Memory B cell (primary cell): ENCODE data around the gene TMEM238.
A peak's percentile ranks its signal among the peaks of the same experiment; 100 is the strongest.

Source experiments
- ATAC-seq: fragments of 150-1000 bp; cut with Tn5 transposase; 2 replicates; pipeline ENCODE4 v1.10.0; 2021; ENCODE audit warnings: low read depth, mild to moderate bottlenecking, moderate library complexity
- DNase-seq, 2 donors: peaks; one replicate each; pipeline ENCODE4 v3.0.0; 2022; ENCODE audit warnings: low spot score in 2 of 2
- H3K27ac Mint-ChIP-seq: one replicate; pipeline ENCODE4 v1.8.0; 2022; ENCODE audit warnings: mild to moderate bottlenecking, moderate library complexity, mixed read lengths
- H3K27me3 Mint-ChIP-seq: one replicate; pipeline ENCODE4 v1.8.0; 2022; ENCODE audit warnings: mixed read lengths
- H3K36me3 Mint-ChIP-seq: one replicate; pipeline ENCODE4 v1.8.0; 2022; ENCODE audit warnings: mild to moderate bottlenecking, mixed read lengths
- H3K4me1 Mint-ChIP-seq: one replicate; pipeline ENCODE4 v1.8.0; 2022; ENCODE audit warnings: mixed read lengths
- H3K4me3 Mint-ChIP-seq: one replicate; pipeline ENCODE4 v1.8.0; 2022; ENCODE audit warnings: mild to moderate bottlenecking, moderate library complexity, mixed read lengths
- H3K9me3 Mint-ChIP-seq: one replicate; pipeline ENCODE4 v1.8.0; 2022; ENCODE audit warnings: mixed read lengths

Gene TMEM238

GRCh38 chr19:55391191-55391670 is 7.1 kb upstream of the TMEM238 start:
- H3K4me3 Mint-ChIP-seq: no peak overlapping the region

DNA sequence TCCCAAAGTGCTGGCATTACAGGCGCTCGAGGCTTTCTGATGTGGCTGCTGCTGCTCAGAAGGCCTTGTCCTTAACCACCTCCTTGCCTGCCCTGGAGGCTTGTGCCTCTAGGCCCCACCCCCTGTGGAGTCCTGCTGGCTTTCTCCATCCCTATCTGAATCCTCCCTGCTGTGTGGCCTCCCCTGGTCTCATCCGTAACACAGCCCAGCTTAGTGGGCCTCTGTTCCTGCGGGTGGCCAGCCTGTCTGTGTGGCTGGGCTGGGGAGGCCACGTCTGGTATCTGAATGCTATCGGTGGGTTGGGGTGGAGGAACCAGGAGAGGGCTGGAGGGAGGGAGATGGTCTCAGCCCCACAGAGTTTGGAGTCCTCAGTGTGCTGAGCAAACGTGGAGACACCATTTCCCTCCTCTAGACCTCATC is 6.4 kb upstream of the TMEM238 start:
- no peak overlapping the region for H3K27ac Mint-ChIP-seq
- no peaks in the 10 kb centered on the region for H3K27me3 Mint-ChIP-seq
- no peak for DNase-seq
- no peak overlapping the region for H3K4me3 Mint-ChIP-seq
- ATAC-seq: no peak
- peaks cover 15% of the 10 kb centered on the region for H3K36me3 Mint-ChIP-seq
- H3K4me1 Mint-ChIP-seq: peaks cover 36% of the 10 kb centered on the region
- H3K9me3 Mint-ChIP-seq: no peaks in the 10 kb centered on the region

More at GRCh38 chr19:55391191-55391670, 7.1 kb upstream of the TMEM238 start:
- Mint-ChIP-seq H3K4me1 (peaks cover 33% of the 10 kb centered on the region), H3K9me3 (no peaks in the 10 kb centered on the region), H3K36me3 (peaks cover 13% of the 10 kb centered on the region), H3K27me3 (no peaks in the 10 kb centered on the region), H3K27ac (no peak overlapping the region)
- DNase-seq (no peak), ATAC-seq (no peak)

DNA sequence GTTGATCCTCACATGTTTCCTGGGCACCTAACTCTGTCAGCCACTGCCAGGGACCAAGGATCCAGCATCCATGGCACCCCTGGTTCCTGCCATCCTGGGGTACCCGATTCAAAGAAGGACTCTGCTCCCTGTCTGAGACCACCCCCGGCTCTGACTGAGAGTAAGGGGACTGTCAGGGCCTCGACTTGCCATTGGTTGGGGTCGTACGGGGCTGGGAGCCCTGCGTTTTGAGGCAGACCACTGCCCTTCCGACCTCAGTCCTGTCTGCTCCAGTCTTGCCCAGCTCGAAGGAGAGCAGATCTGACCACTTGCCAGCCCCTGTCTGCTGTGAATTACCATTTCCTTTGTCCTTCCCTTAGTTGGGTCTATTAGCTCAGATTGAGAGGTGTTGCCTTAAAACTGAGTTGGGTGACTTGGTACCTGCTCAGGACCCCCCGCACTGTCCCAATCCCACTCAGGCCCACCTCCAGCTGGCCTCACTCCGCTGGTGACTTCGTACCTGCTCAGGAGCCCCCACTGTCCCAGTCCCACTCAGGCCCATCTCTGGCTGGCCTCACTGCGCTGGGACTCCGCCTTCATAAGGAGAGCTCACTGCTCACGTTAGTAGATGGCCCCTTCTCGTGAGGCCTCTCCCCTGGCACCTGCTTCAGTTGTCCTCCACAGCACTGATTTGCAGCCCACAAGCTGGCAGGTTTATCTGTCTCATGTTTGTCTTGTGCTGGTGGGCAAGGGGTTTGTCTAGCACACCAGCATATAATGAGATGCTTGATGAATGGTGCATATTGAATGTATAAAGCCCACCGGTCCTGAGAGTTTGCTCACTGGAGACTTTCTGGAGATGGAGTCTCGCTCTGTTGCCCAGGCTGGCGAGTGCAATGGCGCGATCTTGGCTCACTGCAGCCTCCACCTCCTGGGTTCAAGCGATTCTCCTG is 5.6 kb upstream of the TMEM238 start:
- ATAC-seq: no peak
- Mint-ChIP-seq H3K36me3 (peaks cover 15% of the 10 kb centered on the region), H3K4me1 (peaks cover 39% of the 10 kb centered on the region), H3K9me3 (no peaks in the 10 kb centered on the region), H3K27me3 (no peaks in the 10 kb centered on the region), H3K4me3 (no peak overlapping the region), H3K27ac (peak overlapping the region; percentile 78)
- no peak for DNase-seq

DNA sequence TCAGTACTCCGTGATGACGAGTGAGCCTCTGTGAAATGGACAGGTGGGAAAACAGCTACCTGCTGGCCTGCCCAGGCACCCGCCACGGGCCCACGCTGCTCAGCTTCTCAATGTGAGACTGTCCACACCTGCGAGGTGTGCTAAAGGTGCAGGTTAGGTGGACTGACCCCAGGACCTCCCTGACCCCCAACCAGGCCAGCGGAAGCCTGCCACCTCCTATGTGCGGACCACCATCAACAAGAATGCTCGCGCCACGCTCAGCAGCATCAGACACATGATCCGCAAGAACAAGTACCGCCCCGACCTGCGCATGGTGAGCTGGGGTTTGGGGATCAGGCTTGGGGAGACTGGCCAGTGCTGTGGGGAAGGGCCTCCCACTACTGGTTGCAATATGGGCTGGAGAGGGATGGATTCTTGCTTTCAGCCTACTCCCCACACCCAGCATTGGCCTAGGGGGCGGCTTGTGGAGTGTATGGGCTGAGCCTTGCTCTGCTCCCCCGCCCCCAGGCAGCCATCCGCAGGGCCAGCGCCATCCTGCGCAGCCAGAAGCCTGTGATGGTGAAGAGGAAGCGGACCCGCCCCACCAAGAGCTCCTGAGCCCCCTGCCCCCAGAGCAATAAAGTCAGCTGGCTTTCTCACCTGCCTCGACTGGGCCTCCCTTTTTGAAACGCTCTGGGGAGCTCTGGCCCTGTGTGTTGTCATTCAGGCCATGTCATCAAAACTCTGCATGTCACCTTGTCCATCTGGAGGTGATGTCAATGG is 3.8 kb upstream of the TMEM238 start:
- Mint-ChIP-seq H3K4me1 (peaks cover 47% of the 10 kb centered on the region), H3K9me3 (no peaks in the 10 kb centered on the region), H3K36me3 (peaks cover 15% of the 10 kb centered on the region), H3K27ac (peak overlapping the region; percentile 45), H3K4me3 (peak overlapping the region; percentile 100), H3K27me3 (no peaks in the 10 kb centered on the region)
- ATAC-seq (no peak), DNase-seq (no peak)

- H3K4me1 Mint-ChIP-seq: peaks cover 53% of the 10 kb centered on the region
- ATAC-seq (no peak), DNase-seq (no peak)
- peaks cover 16% of the 10 kb centered on the region for H3K36me3 Mint-ChIP-seq
- H3K9me3 Mint-ChIP-seq: no peaks in the 10 kb centered on the region
- peak overlapping the region; percentile 98 for H3K27ac Mint-ChIP-seq
- no peaks in the 10 kb centered on the region for H3K27me3 Mint-ChIP-seq
- H3K4me3 Mint-ChIP-seq: peak overlapping the region; percentile 100
These were observed 2.4 kb upstream of the TMEM238 start for GRCh38 chr19:55386493-55386971.

GRCh38 chr19:55385724-55386492 is 1.8 kb upstream of the TMEM238 start, which contains the start of gene RPL28:
TSS of gene RPL28 (plus strand) at chr19:55385932. CDS start at chr19:55386358, 426 bp downstream.
- H3K9me3 Mint-ChIP-seq: no peaks in the 10 kb centered on the region
- peak within 1 kb of the TSS; percentile 100 for H3K4me3 Mint-ChIP-seq
- H3K4me1 Mint-ChIP-seq: peaks cover 53% of the 10 kb centered on the region
- peak within 1 kb of the TSS; percentile 98 for H3K27ac Mint-ChIP-seq
- peak; percentile 78 for ATAC-seq
- peak; percentile 98 for DNase-seq
- peaks cover 18% of the 10 kb centered on the region for H3K36me3 Mint-ChIP-seq
- no peaks in the 10 kb centered on the region for H3K27me3 Mint-ChIP-seq

- ATAC-seq (peak; percentile 66), DNase-seq (peak; percentile 87 to 89)
- H3K4me3 Mint-ChIP-seq: peak overlapping the region; percentile 100
- peaks cover 13% of the 10 kb centered on the region for H3K36me3 Mint-ChIP-seq
- H3K9me3 Mint-ChIP-seq: no peaks in the 10 kb centered on the region
- no peaks in the 10 kb centered on the region for H3K27me3 Mint-ChIP-seq
- peaks cover 47% of the 10 kb centered on the region for H3K4me1 Mint-ChIP-seq
- H3K27ac Mint-ChIP-seq: peak overlapping the region; percentile 98
These were observed 1.0 kb upstream of the TMEM238 start for GRCh38 chr19:55384920-55385723.

- Mint-ChIP-seq H3K27ac (peak overlapping the region; percentile 55), H3K36me3 (peaks cover 10% of the 10 kb centered on the region), H3K4me3 (peak overlapping the region; percentile 84), H3K9me3 (no peaks in the 10 kb centered on the region), H3K27me3 (no peaks in the 10 kb centered on the region), H3K4me1 (peaks cover 36% of the 10 kb centered on the region)
- no peak for DNase-seq
- peak; percentile 9 for ATAC-seq
These were observed 587 bp downstream of the TMEM238 start for GRCh38 chr19:55383279-55384130.

GRCh38 chr19:55382522-55383054 is 1.5 kb downstream of the TMEM238 start:
- H3K27me3 Mint-ChIP-seq: peaks cover 2% of the 10 kb centered on the region
- ATAC-seq: no peak

GRCh38 chr19:55382013-55382412 is 2.1 kb downstream of the TMEM238 start:
- Mint-ChIP-seq H3K27me3 (peaks cover 2% of the 10 kb centered on the region), H3K36me3 (peaks cover 10% of the 10 kb centered on the region), H3K9me3 (no peaks in the 10 kb centered on the region), H3K27ac (no peak overlapping the region), H3K4me1 (peaks cover 27% of the 10 kb centered on the region), H3K4me3 (peak overlapping the region; percentile 84)
- no peak for DNase-seq
- ATAC-seq: no peak

More at GRCh38 chr19:55382522-55383054, 1.5 kb downstream of the TMEM238 start:
- peaks cover 10% of the 10 kb centered on the region for H3K36me3 Mint-ChIP-seq
- peak overlapping the region; percentile 84 for H3K4me3 Mint-ChIP-seq
- H3K4me1 Mint-ChIP-seq: peaks cover 30% of the 10 kb centered on the region
- DNase-seq: no peak
- no peak overlapping the region for H3K27ac Mint-ChIP-seq
- no peaks in the 10 kb centered on the region for H3K9me3 Mint-ChIP-seq

GRCh38 chr19:55379174-55379573 is 4.9 kb downstream of the TMEM238 start:
- Mint-ChIP-seq H3K9me3 (no peaks in the 10 kb centered on the region), H3K36me3 (peaks cover 8% of the 10 kb centered on the region), H3K4me1 (peaks cover 13% of the 10 kb centered on the region), H3K4me3 (no peak overlapping the region), H3K27ac (no peak overlapping the region), H3K27me3 (peaks cover 11% of the 10 kb centered on the region)
- DNase-seq (no peak), ATAC-seq (no peak)
